Smooth muscle cell (in vitro differentiated cells): ENCODE measurements around the gene ADAMTS14. TPM values are rescaled to one million over a fixed set of nuclear protein-coding genes. Genes with fewer than 3 reads are reported as not detected.

ENCODE experiments used
- DNase-seq: peaks from one replicate; lab custom pipeline; 2025; ENCODE audit not compliant: unreplicated experiment; lab: John Stamatoyannopoulos, UW
- H2AFZ ChIP-seq: fragments of 200-600 bp; sonication (generic); 2 replicates; pipeline ENCODE4 v1.6.0; 2016; ENCODE audit warnings: antibody characterized with exemption, low read depth, mild to moderate bottlenecking
- H3F3A ChIP-seq: fragments of 200-600 bp; sonication (generic); 2 replicates; pipeline ENCODE4 v1.6.0; 2017; ENCODE audit warnings: antibody characterized with exemption, low read depth
- H3K27ac ChIP-seq: fragments of 200-600 bp; sonication (generic); 2 replicates; pipeline ENCODE4 v1.5.1; 2016; ENCODE audit warnings: low read depth, mild to moderate bottlenecking
- H3K27me3 ChIP-seq: fragments of 200-600 bp; sonication (generic); 2 replicates; pipeline ENCODE4 v1.6.1; 2016; ENCODE audit warnings: low read depth, mild to moderate bottlenecking
- H3K36me3 ChIP-seq: fragments of 200-600 bp; sonication (generic); 2 replicates; pipeline ENCODE4 v1.5.1; 2016; ENCODE audit warnings: low read depth
- H3K4me1 ChIP-seq: fragments of 200-600 bp; sonication (generic); 2 replicates; pipeline ENCODE4 v1.5.1; 2016; ENCODE audit warnings: low read depth
- H3K4me2 ChIP-seq: fragments of 200-600 bp; sonication (generic); 2 replicates; pipeline ENCODE4 v1.6.0; 2016; ENCODE audit warnings: mild to moderate bottlenecking
- H3K4me3 ChIP-seq: fragments of 200-600 bp; sonication (generic); 2 replicates; pipeline ENCODE4 v1.5.1; 2016; ENCODE audit warnings: mild to moderate bottlenecking
- H3K79me2 ChIP-seq: fragments of 200-600 bp; sonication (generic); 2 replicates; pipeline ENCODE4 v1.6.0; 2016; ENCODE audit warnings: low read depth, mild to moderate bottlenecking
- H3K9ac ChIP-seq: fragments of 200-600 bp; sonication (generic); 2 replicates; pipeline ENCODE4 v1.6.0; 2016; ENCODE audit warnings: low read depth
- H3K9me3 ChIP-seq: fragments of 200-600 bp; sonication (generic); replicated peaks from 2 replicates; pipeline ENCODE4 v1.5.1; 2016; ENCODE audit warnings: low read depth
- H4K20me1 ChIP-seq: fragments of 200-600 bp; sonication (generic); 2 replicates; pipeline ENCODE4 v1.6.0; 2016; ENCODE audit warnings: low read depth
- WGBS: methylation state at CpG from one replicate; pipeline ENCODE4 v1.1.7; 2016; ENCODE audit warnings: low lambda C conversion rate; 5-methylcytosine and 5-hydroxymethylcytosine counted together
- polyA plus RNA-seq: library from polyadenylated mRNA; unstranded; fragments of >200 nt; fragmentation: Nextera tagmentation; extraction: Ambion mirVana; gene quantifications from 2 replicates; pipeline ENCODE4 v1.2.1, GENCODE V29; 2016
- total RNA-seq: library from RNA; depleted of rRNA; stranded (reverse); fragments of >200 nt; gene quantifications from 2 replicates; pipeline ENCODE4 v1.2.3, GENCODE V29; 2014
- TF ChIP-seq, protein P1 (sequence below): fragments of 200-600 bp; sonication (generic); IDR thresholded peaks from 2 replicates; pipeline ENCODE4 v1.5.1; 2017; ENCODE audit warnings: borderline replicate concordance, mild to moderate bottlenecking, antibody characterized with exemption; ENCODE audit not compliant: insufficient read depth, poor library complexity, severe bottlenecking

ADAMTS14 gene
- total and polyA plus RNA-seq, 2 experiments from 2014 or later, result 6.3 to 10.1 TPM

GRCh38 chr10:70658582-70659136 lies 13.6 kb upstream of the ADAMTS14 start:
- Histone ChIP-seq H3K27ac (no peak overlapping the region), H4K20me1 (no peaks in the 10 kb centered on the region), H3K9ac (no peak overlapping the region), H3K4me1 (peaks cover 8% of the 10 kb centered on the region), H2AFZ (no peak overlapping the region), H3K79me2 (no peaks in the 10 kb centered on the region), H3F3A (peaks cover 30% of the 10 kb centered on the region), H3K36me3 (no peaks in the 10 kb centered on the region), H3K4me3 (no peak overlapping the region), H3K9me3 (no peaks in the 10 kb centered on the region), H3K27me3 (no peaks in the 10 kb centered on the region), H3K4me2 (no peak overlapping the region)
- TF ChIP-seq, protein P1, sequence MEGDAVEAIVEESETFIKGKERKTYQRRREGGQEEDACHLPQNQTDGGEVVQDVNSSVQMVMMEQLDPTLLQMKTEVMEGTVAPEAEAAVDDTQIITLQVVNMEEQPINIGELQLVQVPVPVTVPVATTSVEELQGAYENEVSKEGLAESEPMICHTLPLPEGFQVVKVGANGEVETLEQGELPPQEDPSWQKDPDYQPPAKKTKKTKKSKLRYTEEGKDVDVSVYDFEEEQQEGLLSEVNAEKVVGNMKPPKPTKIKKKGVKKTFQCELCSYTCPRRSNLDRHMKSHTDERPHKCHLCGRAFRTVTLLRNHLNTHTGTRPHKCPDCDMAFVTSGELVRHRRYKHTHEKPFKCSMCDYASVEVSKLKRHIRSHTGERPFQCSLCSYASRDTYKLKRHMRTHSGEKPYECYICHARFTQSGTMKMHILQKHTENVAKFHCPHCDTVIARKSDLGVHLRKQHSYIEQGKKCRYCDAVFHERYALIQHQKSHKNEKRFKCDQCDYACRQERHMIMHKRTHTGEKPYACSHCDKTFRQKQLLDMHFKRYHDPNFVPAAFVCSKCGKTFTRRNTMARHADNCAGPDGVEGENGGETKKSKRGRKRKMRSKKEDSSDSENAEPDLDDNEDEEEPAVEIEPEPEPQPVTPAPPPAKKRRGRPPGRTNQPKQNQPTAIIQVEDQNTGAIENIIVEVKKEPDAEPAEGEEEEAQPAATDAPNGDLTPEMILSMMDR, result no peak
- DNase-seq, result no peak
- WGBS, result 83% methylated on average over 1 of the region's 1 CpG

DNA sequence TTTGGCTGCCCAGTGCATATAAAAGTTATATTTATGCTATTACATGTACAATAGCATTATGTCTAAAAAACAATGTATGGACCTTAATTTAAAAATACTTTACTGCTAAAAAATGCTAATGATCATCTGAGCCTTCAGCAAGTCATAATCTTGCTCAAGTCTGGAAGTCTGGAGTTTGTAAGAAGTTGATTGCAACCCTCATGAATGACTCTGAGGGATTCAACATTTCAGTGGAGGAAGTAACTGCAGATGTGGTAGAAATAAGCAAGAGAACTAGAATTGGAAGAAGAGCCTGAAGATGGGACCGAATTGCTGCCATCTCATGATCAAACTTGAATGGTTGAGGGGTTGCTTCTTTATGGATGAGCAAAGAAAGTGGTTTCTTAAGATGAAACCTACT lies 13.0 kb upstream of the ADAMTS14 start:
- Histone ChIP-seq H4K20me1 (no peaks in the 10 kb centered on the region), H3K27me3 (no peaks in the 10 kb centered on the region), H2AFZ (no peak overlapping the region), H3K27ac (no peak overlapping the region), H3K9me3 (no peaks in the 10 kb centered on the region), H3K4me3 (no peak overlapping the region), H3K36me3 (no peaks in the 10 kb centered on the region), H3F3A (peaks cover 35% of the 10 kb centered on the region), H3K79me2 (no peaks in the 10 kb centered on the region), H3K4me2 (no peak overlapping the region), H3K4me1 (peaks cover 13% of the 10 kb centered on the region), H3K9ac (no peak overlapping the region)
- WGBS, result 91% methylated on average over 1 of the region's 1 CpG
- no peak for DNase-seq
- TF ChIP-seq, protein P1, result no peak

GRCh38 chr10:70660722-70661121 lies 11.6 kb upstream of the ADAMTS14 start:
- DNase-seq, result no peak
- no peaks in the 10 kb centered on the region for H3K9me3 ChIP-seq
- no peaks in the 10 kb centered on the region for H3K79me2 ChIP-seq
- H3K27ac ChIP-seq, result peak overlapping the region; percentile 84
- 33% methylated on average over 4 of the region's 4 CpGs for WGBS
- H3K27me3 ChIP-seq, result no peaks in the 10 kb centered on the region
- peak overlapping the region; percentile 32 for H2AFZ ChIP-seq
- no peak overlapping the region for H3K4me2 ChIP-seq
- no peaks in the 10 kb centered on the region for H4K20me1 ChIP-seq
- TF ChIP-seq, protein P1, result no peak
- H3F3A ChIP-seq, result peaks cover 41% of the 10 kb centered on the region
- no peaks in the 10 kb centered on the region for H3K36me3 ChIP-seq
- H3K4me3 ChIP-seq, result no peak overlapping the region
- no peak overlapping the region for H3K9ac ChIP-seq
- peaks cover 23% of the 10 kb centered on the region for H3K4me1 ChIP-seq
